ENCODE results near the gene HOXA11. TPM values are rescaled to one million over a fixed set of nuclear protein-coding genes. Genes with fewer than 3 reads are reported as not detected.

The HOXA11 gene
- total RNA-seq, 1 experiment from 2014 or later: not detected

- peak; percentile 66 for DNase-seq (ENCODE audit: low spot score)
- POLR2A ChIA-PET: no interaction called here
- peak; percentile 12 for ATAC-seq
- Mint-ChIP-seq H3K4me3 (peak overlapping the region; percentile 46), H3K9me3 (no peaks in the 10 kb centered on the region), H3K27ac (no peak overlapping the region), H3K27me3 (ENCODE audit: low read depth) (peaks cover 100% of the 10 kb centered on the region), H3K36me3 (no peaks in the 10 kb centered on the region), H3K4me1 (peaks cover 16% of the 10 kb centered on the region)
- CTCF ChIA-PET: interaction anchor here (0.8 to 2.3 kb wide), 3 partner anchors 14 to 21 kb away, joined by 5 to 19 read pairs (median 7); partner anchors contain the start of gene HOXA5
- TF ChIP-seq ATF2 (CRISPR knock-in tag; IDR thresholded peaks at IDR 0.05; ENCODE audit: borderline replicate concordance, low read depth): no peak
- no peak for TF ChIP-seq ELF4 (CRISPR knock-in tag; IDR thresholded peaks at IDR 0.05; ENCODE audit: low read depth)
- no peak for TF ChIP-seq ZNF138 (CRISPR knock-in tag; conservative IDR thresholded peaks at IDR 0.05)
- TF ChIP-seq TP53 (CRISPR knock-in tag; IDR thresholded peaks at IDR 0.05): no peak
- TF ChIP-seq NFE2L1 (CRISPR knock-in tag; IDR thresholded peaks at IDR 0.05): no peak
- TF ChIP-seq CREB1 (CRISPR knock-in tag; IDR thresholded peaks at IDR 0.05): no peak
- TF ChIP-seq MXD4 (CRISPR knock-in tag; IDR thresholded peaks at IDR 0.05; ENCODE audit: borderline replicate concordance): no peak
- TF ChIP-seq KAT7 (CRISPR knock-in tag; IDR thresholded peaks at IDR 0.05; ENCODE audit: borderline replicate concordance): no peak
- no peak for TF ChIP-seq ZNF121 (CRISPR knock-in tag; IDR thresholded peaks at IDR 0.05)
- no peak for TF ChIP-seq FOXJ3 (CRISPR knock-in tag; IDR thresholded peaks at IDR 0.05; ENCODE audit: borderline replicate concordance)
- TF ChIP-seq GTF2I (CRISPR knock-in tag; conservative IDR thresholded peaks at IDR 0.05): no peak
- no peak for TF ChIP-seq GABPB1 (CRISPR knock-in tag; IDR thresholded peaks at IDR 0.05)
- no peak for TF ChIP-seq ZNF219 (CRISPR knock-in tag; IDR thresholded peaks at IDR 0.05; ENCODE audit: borderline replicate concordance)
- no peak for TF ChIP-seq MLX (CRISPR knock-in tag; IDR thresholded peaks at IDR 0.05)
- no peak for TF ChIP-seq ZNF232 (CRISPR knock-in tag; IDR thresholded peaks at IDR 0.05)
- TF ChIP-seq NR2C2 (CRISPR knock-in tag; IDR thresholded peaks at IDR 0.05): no peak
- no peak for TF ChIP-seq SOX15 (CRISPR knock-in tag; IDR thresholded peaks at IDR 0.05)
- no peak for TF ChIP-seq IRF1 (CRISPR knock-in tag; IDR thresholded peaks at IDR 0.05)
These were observed 20.5 kb downstream of the HOXA11 start for GRCh38 chr7:27164367-27165088.

GRCh38 chr7:27164045-27164366 lies 21.0 kb downstream of the HOXA11 start:
- POLR2A ChIA-PET: no interaction called here
- ATAC-seq: no peak
- CTCF ChIA-PET: interaction anchor here (0.8 kb wide), 1 partner anchor 21 kb away, joined by 5 read pairs; the partner anchor contains the start of gene HOXA5
- no peaks in the 10 kb centered on the region for H3K36me3 Mint-ChIP-seq
- peaks cover 100% of the 10 kb centered on the region for H3K27me3 Mint-ChIP-seq (ENCODE audit: low read depth)
- H3K9me3 Mint-ChIP-seq: no peaks in the 10 kb centered on the region
- H3K27ac Mint-ChIP-seq: no peak overlapping the region
- peaks cover 16% of the 10 kb centered on the region for H3K4me1 Mint-ChIP-seq
- no peak for TF ChIP-seq FOXP1 (CRISPR knock-in tag; IDR thresholded peaks at IDR 0.05; ENCODE audit: borderline replicate concordance)
- no peak for TF ChIP-seq ERG (CRISPR knock-in tag; IDR thresholded peaks at IDR 0.05)
- TF ChIP-seq GABPB1 (CRISPR knock-in tag; IDR thresholded peaks at IDR 0.05): no peak
- TF ChIP-seq ZNF219 (CRISPR knock-in tag; IDR thresholded peaks at IDR 0.05; ENCODE audit: borderline replicate concordance): no peak
- no peak for TF ChIP-seq ZNF232 (CRISPR knock-in tag; IDR thresholded peaks at IDR 0.05)
- TF ChIP-seq ELF4 (CRISPR knock-in tag; IDR thresholded peaks at IDR 0.05; ENCODE audit: low read depth): no peak
- TF ChIP-seq ZNF416 (CRISPR knock-in tag; IDR thresholded peaks at IDR 0.05): no peak
- no peak for TF ChIP-seq NR1H2 (CRISPR knock-in tag; IDR thresholded peaks at IDR 0.05)
- no peak for TF ChIP-seq ATF1 (CRISPR knock-in tag; IDR thresholded peaks at IDR 0.05)
- no peak for DNase-seq (ENCODE audit: low spot score)
- peak overlapping the region; percentile 46; the same call in 1 of the 2 replicates for H3K4me3 Mint-ChIP-seq

All from WTC11 (cell line).